Activated B cell treated with CpG ODN at 0.5 μM for 24 hours (primary cell): ENCODE measurements around the gene CENPB. TPM values are rescaled to one million over a fixed set of nuclear protein-coding genes. Genes with fewer than 3 reads are reported as not detected.

Experiments
- ATAC-seq: fragments of 200-7000 bp; cut with Tn5 transposase; one replicate; pipeline ENCODE4 v1.10.0; 2021; ENCODE audit warnings: low read depth, mild to moderate bottlenecking, moderate library complexity
- CTCF ChIA-PET: fragments of 350-600 bp; sonication (Branson Sonifier 250); formaldehyde crosslinking; loops from one replicate; lab custom pipeline; 2021; ENCODE audit warnings: antibody characterized with exemption; lab: Charles Lee
- POLR2A ChIA-PET: fragments of 350-600 bp; sonication (Branson Sonifier 250); formaldehyde crosslinking; loops from one replicate; lab custom pipeline; 2021; ENCODE audit warnings: antibody characterized with exemption; lab: Charles Lee
- DNase-seq: peaks from one replicate; pipeline ENCODE4 v3.0.0; 2022
- H3K27ac Mint-ChIP-seq: one replicate; pipeline ENCODE4 v1.8.0; 2020; ENCODE audit warnings: mixed read lengths
- H3K27me3 Mint-ChIP-seq: one replicate; pipeline ENCODE4 v1.8.0; 2021; ENCODE audit warnings: mixed read lengths
- H3K36me3 Mint-ChIP-seq: one replicate; pipeline ENCODE4 v1.8.0; 2021; ENCODE audit warnings: low read depth, mixed read lengths
- H3K4me1 Mint-ChIP-seq: one replicate; pipeline ENCODE4 v1.8.0; 2021; ENCODE audit warnings: mixed read lengths
- H3K4me3 Mint-ChIP-seq: one replicate; pipeline ENCODE4 v1.8.0; 2020; ENCODE audit warnings: mild to moderate bottlenecking, mixed read lengths
- H3K9me3 Mint-ChIP-seq: one replicate; pipeline ENCODE4 v1.8.0; 2020; ENCODE audit warnings: mixed read lengths
- CTCF ChIP-seq: fragments of 200-600 bp; IDR thresholded peaks from one replicate; pipeline ENCODE4 v1.8.0; 2022; ENCODE audit warnings: antibody characterized with exemption, mild to moderate bottlenecking
- intact Hi-C: fragments of 100-400 bp; cut with micrococcal nuclease; formaldehyde crosslinking; loops from one replicate; pipeline ENCODE4 v1.15.1; 2024
- total RNA-seq: library from RNA; stranded (reverse); gene quantifications from 2 replicates; pipeline ENCODE4 v1.2.3, GENCODE V29; 2022

CENPB gene
- total RNA-seq, 1 donor from 2014 or later = 51.7 TPM

- POLR2A ChIA-PET = interaction anchor here (1.2 kb wide), 1 partner anchor 22 kb away, joined by 3 read pairs; the partner anchor contains the start of gene ADISSP
- Mint-ChIP-seq H3K4me1 (peaks cover 12% of the 10 kb centered on the region), H3K9me3 (no peaks in the 10 kb centered on the region), H3K27ac (no peak overlapping the region), H3K36me3 (no peaks in the 10 kb centered on the region), H3K27me3 (peaks cover 18% of the 10 kb centered on the region), H3K4me3 (no peak overlapping the region)
- ATAC-seq (no peak), DNase-seq (no peak)
- intact Hi-C loops = no loop called here
- CTCF ChIA-PET = interaction anchor here (1.2 kb wide), 1 partner anchor 22 kb away, joined by 3 read pairs; the partner anchor contains the start of gene ADISSP
- TF ChIP-seq CTCF = no peak
These were observed 40.8 kb downstream of the CENPB start for GRCh38 chr20:3745686-3746173.

- Mint-ChIP-seq H3K27me3 (peaks cover 18% of the 10 kb centered on the region), H3K27ac (no peak overlapping the region), H3K9me3 (no peaks in the 10 kb centered on the region), H3K4me3 (peak overlapping the region; percentile 64), H3K4me1 (peaks cover 11% of the 10 kb centered on the region), H3K36me3 (no peaks in the 10 kb centered on the region)
- DNase-seq = peak; percentile 42
- CTCF ChIA-PET = interaction anchor here (1.2 kb wide), 1 partner anchor 23 kb away, joined by 3 read pairs; the partner anchor contains the start of gene ADISSP
- peak; percentile 84 for ATAC-seq
- TF ChIP-seq CTCF = no peak
- POLR2A ChIA-PET = interaction anchor here (0.6 to 1.2 kb wide), 3 partner anchors 22 to 293 kb away, joined by 3 to 5 read pairs (median 3); partner anchors contain the start of gene ADISSP
- intact Hi-C loops = no loop called here
These were observed 41.5 kb downstream of the CENPB start for GRCh38 chr20:3744806-3745685.

- no peaks in the 10 kb centered on the region for H3K9me3 Mint-ChIP-seq
- no peak overlapping the region for H3K27ac Mint-ChIP-seq
- peaks cover 18% of the 10 kb centered on the region for H3K27me3 Mint-ChIP-seq
- H3K4me3 Mint-ChIP-seq = no peak overlapping the region
- CTCF ChIA-PET = no interaction called here
- intact Hi-C loops = no loop called here
- POLR2A ChIA-PET = no interaction called here
- no peak for ATAC-seq
- TF ChIP-seq CTCF = no peak
- no peaks in the 10 kb centered on the region for H3K36me3 Mint-ChIP-seq
- DNase-seq = no peak
- peaks cover 11% of the 10 kb centered on the region for H3K4me1 Mint-ChIP-seq
These were observed 42.5 kb downstream of the CENPB start for GRCh38 chr20:3744037-3744436.

GRCh38 chr20:3743251-3743650 is 43.3 kb downstream of the CENPB start:
- Mint-ChIP-seq H3K4me1 (peaks cover 11% of the 10 kb centered on the region), H3K36me3 (no peaks in the 10 kb centered on the region), H3K27me3 (peaks cover 18% of the 10 kb centered on the region), H3K4me3 (no peak overlapping the region), H3K27ac (no peak overlapping the region), H3K9me3 (no peaks in the 10 kb centered on the region)
- no peak for TF ChIP-seq CTCF
- ChIA-PET CTCF (no interaction called here), POLR2A (no interaction called here)
- intact Hi-C loops = no loop called here
- ATAC-seq (no peak), DNase-seq (no peak)

- Mint-ChIP-seq H3K36me3 (no peaks in the 10 kb centered on the region), H3K27ac (no peak overlapping the region), H3K4me1 (peaks cover 11% of the 10 kb centered on the region), H3K27me3 (peaks cover 18% of the 10 kb centered on the region), H3K4me3 (no peak overlapping the region), H3K9me3 (no peaks in the 10 kb centered on the region)
- ChIA-PET CTCF (interaction anchor here (0.6 kb wide), 1 partner anchor 56 kb away, joined by 3 read pairs; no protein-coding TSS in a partner anchor), POLR2A (no interaction called here)
- no peak for DNase-seq
- ATAC-seq = no peak
- intact Hi-C loops = no loop called here
- no peak for TF ChIP-seq CTCF
These were observed 44.6 kb downstream of the CENPB start for GRCh38 chr20:3741836-3742458.
